Heart left ventricle (tissue), 16 donors: Measurements from ENCODE around the gene MRPL20. TPM values are rescaled to one million over a fixed set of nuclear protein-coding genes. Genes with fewer than 3 reads are reported as not detected.

Source experiments
- ATAC-seq, 4 donors: fragments of 200-7000 bp; cut with Tn5 transposase; one replicate each; pipeline ENCODE4 v1.9.1; 2020 to 2022; ENCODE audit warnings: moderate library complexity in 4 of 4, mild to moderate bottlenecking in 3 of 4, moderate number of reproducible peaks in 1 of 4
- DNase-seq, 5 donors: peaks; one replicate each; pipeline ENCODE4 v3.0.0-alpha.2; 2020
- H3K27ac ChIP-seq, 12 donors: fragments of 200-600 bp; sonication (generic) in 4 of 12; one replicate each; pipeline versions ENCODE4 v1.5.0 to v1.8.0; 2016 to 2022; ENCODE audit warnings: mild to moderate bottlenecking in 2 of 12
- H3K27me3 ChIP-seq, 9 donors: fragments of 200-600 bp; sonication (generic) in 2 of 9; one replicate each; pipeline versions ENCODE4 v1.5.1 to v1.8.0; 2016 to 2022; ENCODE audit warnings: mild to moderate bottlenecking in 3 of 9
- H3K36me3 ChIP-seq, 9 donors: fragments of 200-600 bp; sonication (generic) in 2 of 9; one replicate each; pipeline versions ENCODE4 v1.5.0 to v1.8.0; 2018 to 2022; ENCODE audit warnings: mild to moderate bottlenecking in 2 of 9
- H3K4me1 ChIP-seq, 12 donors: fragments of 200-600 bp; sonication (generic) in 4 of 12; one replicate each; pipeline versions ENCODE4 v1.5.0 to v1.8.0; 2016 to 2022; ENCODE audit warnings: mild to moderate bottlenecking in 3 of 12
- H3K4me3 ChIP-seq, 12 donors: fragments of 200-600 bp; sonication (generic) in 4 of 12; one replicate each; pipeline versions ENCODE4 v1.5.0 to v1.8.0; 2017 to 2022; ENCODE audit warnings: mild to moderate bottlenecking in 9 of 12, moderate library complexity in 4 of 12
- H3K9me3 ChIP-seq, 12 donors: fragments of 200-600 bp; sonication (generic) in 4 of 12; one replicate each; pipeline versions ENCODE4 v1.5.0 to v1.8.0; 2016 to 2022; ENCODE audit warnings: mild to moderate bottlenecking in 1 of 12
- POLR2A ChIP-seq, 2 donors: fragments of 450-650 bp; IDR thresholded peaks; one replicate each; pipeline ENCODE4 v1.6.1; 2017; ENCODE audit warnings: antibody characterized with exemption in 2 of 2, mild to moderate bottlenecking in 2 of 2, moderate library complexity in 2 of 2
- WGBS, 4 donors: extraction: QIAGEN DNeasy Blood & Tissue Kit in 2 of 4; methylation state at CpG; one replicate each; pipeline versions ENCODE4 v1.1.5 to v1.1.7; 2013 to 2018; 5-methylcytosine and 5-hydroxymethylcytosine counted together
- intact Hi-C, 10 donors: fragments of 100-400 bp; cut with DNase I; formaldehyde crosslinking; loops; one replicate each; pipeline versions ENCODE4 v1.11.1 to v1.14.2; 2022
- polyA plus RNA-seq, 2 donors: library from polyadenylated mRNA; stranded (reverse); fragments of 200-250 nt; gene quantifications; one replicate each; pipeline ENCODE4 v1.2.3, GENCODE V29; 2013
- total RNA-seq, 9 donors: library from RNA; depleted of rRNA in 2 of 9; stranded (reverse); fragments of >200 nt in 2 of 9; fragmentation: NEBNext Ultra II Directional in 3 of 9; extraction: Animal tissue kit (Norgen Biotek cat#: 25700) in 3 of 9; gene quantifications; one replicate each; pipeline versions ENCODE4 v1.1.0 to v1.2.4, GENCODE V29; 2016 to 2023
- TF ChIP-seq, protein P1 (sequence below), 12 donors: fragments of 200-600 bp; sonication (generic) in 4 of 12; IDR thresholded peaks; one replicate each; pipeline versions ENCODE4 v1.5.0 to v1.8.0; 2018 to 2022; ENCODE audit warnings: antibody characterized with exemption in 12 of 12, mild to moderate bottlenecking in 5 of 12
- donor health status: ischemic (EF 13 %, LVEDD 7.1; RV severe dilation, severe dysfunction).
- donor health status: healthy with polysubstance abuse.
- donor health status: DM: no; HTN: yes; CAD: no.
- donor health status: DM: no; HTN: no; CAD: no.
- donor health status: ischemic (EF 25% LVEDD 6.9; RV normal size, moderate dysfunction).
- donor health status: ischemic (EF 25% LVEDD 5.7; RV mildly dilated, moderate dysfunction).
- donor health status: healthy.
- donor health status: DM: yes; HTN: yes; CAD: no.
- donor health status: ischemic (EF 35%, LVEDD 5.7; RV mildly dilated, moderate dysfunction).
- donor health status: nonischemic (EF 11% LVEDD 7.7; RV severe dilation, severe dysfunction).
- donor health status: DM: yes; HTN: yes; CAD: no.
- donor health status: PGD.
- donor health status: ischemic (EF 29% LVEDD 5.4; RV normal size, mild dysfunction).
- donor health status: nonischemic (EF 23%, LVEDD 6.1; RV moderate dilation, normal function).

The MRPL20 gene
- total and polyA plus RNA-seq, 11 donors, result 112 to 238 (median 141) TPM

DNA sequence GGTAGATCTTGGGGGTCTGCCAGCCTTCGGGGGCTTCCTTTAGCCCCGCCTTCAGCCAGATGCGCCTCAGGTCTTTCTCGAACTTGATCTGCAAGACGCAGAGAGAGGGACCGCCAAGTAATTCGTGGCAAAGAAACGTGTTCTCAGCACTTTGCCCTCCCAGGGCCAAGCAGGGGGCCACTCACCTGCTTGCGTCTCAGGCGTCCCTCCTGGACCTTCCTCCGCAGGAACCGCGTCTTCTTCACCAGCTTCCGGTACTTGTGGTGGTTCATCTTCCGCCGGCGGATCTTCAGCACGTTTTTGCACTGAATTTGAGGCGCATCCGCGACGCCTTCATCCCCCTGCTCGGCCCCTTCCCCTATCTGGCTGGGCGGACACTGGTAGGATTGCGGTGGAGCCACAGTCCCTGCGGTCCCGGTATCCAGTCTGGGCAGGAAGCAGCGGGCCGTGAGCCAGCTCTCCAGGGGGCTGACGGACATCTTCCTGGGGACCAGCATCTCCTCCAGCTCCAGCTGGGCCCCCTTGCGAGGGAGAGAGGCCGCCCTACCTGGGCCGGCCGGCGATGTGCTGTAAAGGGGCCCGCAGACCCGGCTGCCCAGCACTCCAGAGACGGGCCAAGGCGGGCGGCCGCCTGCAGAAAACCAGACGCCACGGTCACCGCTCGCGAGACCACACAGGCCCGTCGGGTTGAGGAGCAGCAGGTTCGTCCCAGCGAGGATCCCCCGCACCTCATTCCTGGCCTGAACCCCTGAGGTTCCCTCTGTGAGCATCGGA is 33.1 kb downstream of the MRPL20 start:
- Histone ChIP-seq H3K9me3 (no peaks in the 10 kb centered on the region), H3K4me3 (peak overlapping the region; percentile 78 to 100 (median 94)), H3K4me1 (peaks cover 10 to 42% (median 33%) of the 10 kb centered on the region in 12 donors), H3K36me3 (peaks cover 0 to 16% (median 9%) of the 10 kb centered on the region in 9 donors), H3K27ac (peak overlapping the region in 10 of 12 donors; percentile 88 to 99 (median 97)), H3K27me3 (no peaks in the 10 kb centered on the region)
- no peak for TF ChIP-seq POLR2A (IDR thresholded peaks at IDR 0.05)
- TF ChIP-seq, protein P1, sequence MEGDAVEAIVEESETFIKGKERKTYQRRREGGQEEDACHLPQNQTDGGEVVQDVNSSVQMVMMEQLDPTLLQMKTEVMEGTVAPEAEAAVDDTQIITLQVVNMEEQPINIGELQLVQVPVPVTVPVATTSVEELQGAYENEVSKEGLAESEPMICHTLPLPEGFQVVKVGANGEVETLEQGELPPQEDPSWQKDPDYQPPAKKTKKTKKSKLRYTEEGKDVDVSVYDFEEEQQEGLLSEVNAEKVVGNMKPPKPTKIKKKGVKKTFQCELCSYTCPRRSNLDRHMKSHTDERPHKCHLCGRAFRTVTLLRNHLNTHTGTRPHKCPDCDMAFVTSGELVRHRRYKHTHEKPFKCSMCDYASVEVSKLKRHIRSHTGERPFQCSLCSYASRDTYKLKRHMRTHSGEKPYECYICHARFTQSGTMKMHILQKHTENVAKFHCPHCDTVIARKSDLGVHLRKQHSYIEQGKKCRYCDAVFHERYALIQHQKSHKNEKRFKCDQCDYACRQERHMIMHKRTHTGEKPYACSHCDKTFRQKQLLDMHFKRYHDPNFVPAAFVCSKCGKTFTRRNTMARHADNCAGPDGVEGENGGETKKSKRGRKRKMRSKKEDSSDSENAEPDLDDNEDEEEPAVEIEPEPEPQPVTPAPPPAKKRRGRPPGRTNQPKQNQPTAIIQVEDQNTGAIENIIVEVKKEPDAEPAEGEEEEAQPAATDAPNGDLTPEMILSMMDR (IDR thresholded peaks at IDR 0.05), result no peak
- intact Hi-C loops, result loop anchor here in 5 of 10 donors (10.0 kb wide), 2 partner anchors 131 to 259 kb away; partner anchors contain the start of gene C1orf159 (in 1 of the 5)
- 45 to 58% (median 48%) methylated on average over 40 to 52 of the region's 52 CpGs for WGBS, 4 donors
- peak in 3 of 5 donors; percentile 26 to 61 (median 40) for DNase-seq
- no peak for ATAC-seq

DNA sequence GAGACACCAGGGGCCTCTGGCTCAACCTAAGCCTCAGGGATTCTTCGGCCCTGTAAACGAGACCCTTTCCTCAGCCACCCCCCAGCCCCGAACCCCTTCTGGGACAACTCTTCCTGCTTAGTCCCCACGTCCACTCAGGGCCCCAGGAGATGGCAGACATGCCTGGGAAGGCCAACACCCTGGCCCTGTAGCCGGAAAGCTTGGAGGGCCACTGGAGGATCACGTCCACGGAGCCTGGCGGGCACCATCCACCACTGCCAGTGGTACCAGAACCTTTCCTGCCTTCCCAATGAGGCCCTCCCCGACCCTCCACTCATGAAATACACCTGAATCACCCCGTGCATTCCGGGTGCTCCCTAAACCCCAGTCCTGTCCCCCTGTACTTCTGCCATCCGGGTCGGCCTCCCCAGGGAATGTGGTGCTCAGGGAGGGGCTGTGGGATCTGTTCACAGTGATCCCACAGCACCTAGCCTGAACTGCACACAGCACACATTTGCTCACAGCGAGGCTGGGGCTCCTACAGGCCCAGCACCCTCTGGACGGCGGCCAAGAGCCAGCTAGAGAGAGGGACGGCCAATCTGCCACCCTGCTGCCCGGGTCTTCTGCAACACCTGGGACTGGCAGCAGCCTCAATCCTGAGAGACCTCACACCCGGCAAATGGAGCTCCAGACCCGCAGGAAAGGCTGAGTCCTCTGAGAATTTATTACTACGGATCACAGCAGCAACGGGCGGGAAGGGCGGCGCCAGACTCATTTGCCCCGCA is 33.9 kb downstream of the MRPL20 start:
- H3K9me3 ChIP-seq, result no peaks in the 10 kb centered on the region
- DNase-seq, result peak in 2 of 5 donors; percentile 24 to 64
- H3K36me3 ChIP-seq, result peaks cover 0 to 16% (median 9%) of the 10 kb centered on the region in 9 donors
- H3K4me1 ChIP-seq, result peaks cover 10 to 42% (median 33%) of the 10 kb centered on the region in 12 donors
- ATAC-seq, result no peak
- 85 to 87% (median 86%) methylated on average over 24 to 26 of the region's 26 CpGs for WGBS, 4 donors
- TF ChIP-seq, protein P1 (IDR thresholded peaks at IDR 0.05), result no peak
- no peak for TF ChIP-seq POLR2A (IDR thresholded peaks at IDR 0.05)
- H3K27me3 ChIP-seq, result no peaks in the 10 kb centered on the region
- peak overlapping the region in 7 of 12 donors; percentile 78 to 100 (median 86) for H3K4me3 ChIP-seq
- intact Hi-C loops, result loop anchor here in 5 of 10 donors (10.0 kb wide), 2 partner anchors 132 to 258 kb away; partner anchors contain the start of gene C1orf159 (in 1 of the 5)
- H3K27ac ChIP-seq, result no peak overlapping the region

DNA sequence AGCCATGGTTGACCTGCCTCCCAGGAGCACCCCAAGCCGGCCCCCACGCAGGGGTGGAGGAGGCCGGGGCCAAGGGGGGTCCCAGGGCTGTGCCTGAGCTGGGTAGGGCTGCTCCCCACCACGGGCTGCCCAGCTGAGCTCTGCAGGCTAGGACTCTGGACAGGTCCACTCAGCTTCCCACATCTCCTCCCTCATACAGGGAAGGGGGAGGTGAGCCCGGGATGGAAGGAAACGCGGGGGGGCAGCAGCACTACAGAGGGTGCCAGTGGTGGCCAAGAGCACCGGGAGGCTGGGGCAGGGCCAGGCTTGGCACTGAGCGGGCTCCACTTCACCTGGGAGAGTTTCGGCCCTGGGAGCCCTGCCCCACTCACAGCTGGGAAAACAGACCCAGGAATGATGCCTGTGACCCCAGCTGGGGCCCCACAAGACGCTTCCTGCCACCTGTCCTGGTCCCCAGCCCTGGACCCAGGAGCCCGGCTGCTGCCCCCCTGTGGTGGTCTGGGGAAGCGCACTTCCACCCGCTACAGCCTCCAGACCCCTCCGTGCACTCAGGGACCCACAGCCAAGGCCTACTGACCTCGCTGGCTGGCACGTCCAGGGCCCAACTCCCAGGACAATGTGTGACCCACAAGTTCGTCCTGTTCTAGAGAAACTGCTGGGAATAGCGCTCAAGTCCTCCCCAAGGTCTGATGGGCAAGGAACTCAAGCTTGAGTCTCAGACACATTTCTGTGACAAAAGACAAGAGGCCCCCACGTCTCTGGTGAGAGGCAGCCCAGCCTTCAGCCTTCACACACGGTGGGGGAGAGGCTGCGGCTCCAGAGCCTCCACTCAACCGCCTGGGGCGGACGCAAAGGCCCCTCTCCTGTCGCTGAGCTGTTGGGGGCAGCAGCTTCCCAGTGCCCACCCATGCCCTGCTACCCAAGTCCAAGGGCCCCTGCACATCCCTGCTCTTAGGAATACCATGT is 35.1 kb downstream of the MRPL20 start:
- ATAC-seq, result peak in 3 of 4 donors; percentile 20 to 29 (median 29)
- TF ChIP-seq, protein P1 (IDR thresholded peaks at IDR 0.05), result peak; percentile 89 to 97 (median 95)
- no peak for TF ChIP-seq POLR2A (IDR thresholded peaks at IDR 0.05)
- 33 to 64% (median 34%) methylated on average over 7 to 26 of the region's 26 CpGs for WGBS, 4 donors
- Histone ChIP-seq H3K27me3 (no peaks in the 10 kb centered on the region), H3K4me3 (peak overlapping the region in 1 of 12 donors; percentile 19), H3K4me1 (peaks cover 10 to 42% (median 33%) of the 10 kb centered on the region in 12 donors), H3K27ac (peak overlapping the region in 3 of 12 donors; percentile 6 to 47 (median 10)), H3K36me3 (peaks cover 0 to 16% (median 9%) of the 10 kb centered on the region in 9 donors), H3K9me3 (no peaks in the 10 kb centered on the region)
- DNase-seq, result peak in 4 of 5 donors; percentile 63 to 87 (median 70)
- intact Hi-C loops, result loop anchor here in 5 of 10 donors (10.0 kb wide), 2 partner anchors 133 to 257 kb away; partner anchors contain the start of gene C1orf159 (in 1 of the 5)
